ENCODE measurements around the gene DFFB. TPM values are rescaled to one million over a fixed set of nuclear protein-coding genes. Genes with fewer than 3 reads are reported as not detected.
"Not testable (repeated sequence)": the region's sequence is repeated elsewhere in the genome, so short reads cannot be mapped to it uniquely, and the experiment has no call there.

DFFB gene
- total RNA-seq, 1 donor from 2014 or later, result 45.4 TPM

DNA sequence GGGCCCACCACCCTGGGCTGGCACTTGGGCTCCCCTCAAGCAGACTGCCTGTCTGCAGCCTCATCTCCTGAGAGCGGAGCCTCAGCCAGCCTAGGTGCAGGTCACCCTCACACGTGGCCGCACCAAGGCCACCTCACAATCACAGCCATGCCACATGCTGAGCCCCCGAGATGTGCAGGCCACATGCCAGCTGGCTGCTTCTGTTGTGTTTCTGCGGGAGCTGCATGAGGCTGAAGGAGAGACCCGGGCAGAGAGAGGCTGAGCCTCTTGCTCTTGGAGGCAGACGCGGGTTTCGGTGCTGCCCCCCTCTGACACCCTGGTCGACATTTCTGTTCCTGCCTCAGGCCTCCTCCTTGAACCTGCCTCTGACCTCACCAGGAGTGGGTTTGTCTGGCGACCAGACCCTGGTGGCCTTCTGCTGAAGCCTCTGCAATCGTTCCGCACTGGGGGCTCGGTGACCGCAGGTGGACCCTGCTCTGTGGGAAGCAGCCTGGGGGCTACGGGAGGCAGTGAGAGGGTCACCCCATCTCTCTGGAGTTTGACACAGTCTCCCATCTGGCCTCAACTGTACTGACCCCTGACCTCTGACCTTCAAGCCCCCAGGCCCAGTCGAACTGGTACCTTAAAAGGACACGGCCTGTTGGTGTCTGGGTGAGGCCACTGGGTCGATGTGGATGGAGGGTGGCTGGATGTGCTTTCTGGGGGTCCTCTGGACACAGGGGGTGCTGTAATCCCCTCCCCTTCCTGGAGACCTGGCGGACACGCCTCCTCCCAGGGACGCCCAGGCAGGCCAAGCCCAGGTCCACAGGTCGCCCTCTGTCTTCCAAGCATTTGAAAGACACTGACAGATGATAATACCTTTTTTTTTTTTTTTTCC, 55.8 kb downstream of the DFFB start:
- DNase-seq (ENCODE audit: low spot score in 2 of 2), result no peak
- intact Hi-C loops (cut with DNase I), result no loop called here
- Histone ChIP-seq H3K4me3 (no peak overlapping the region), H3K4me1 (no peaks in the 10 kb centered on the region), H3K27me3 (peaks cover 12% of the 10 kb centered on the region), H3K9me3 (no peaks in the 10 kb centered on the region), H3K27ac (no peak overlapping the region), H3K36me3 (no peaks in the 10 kb centered on the region)
- TF ChIP-seq, protein P1, sequence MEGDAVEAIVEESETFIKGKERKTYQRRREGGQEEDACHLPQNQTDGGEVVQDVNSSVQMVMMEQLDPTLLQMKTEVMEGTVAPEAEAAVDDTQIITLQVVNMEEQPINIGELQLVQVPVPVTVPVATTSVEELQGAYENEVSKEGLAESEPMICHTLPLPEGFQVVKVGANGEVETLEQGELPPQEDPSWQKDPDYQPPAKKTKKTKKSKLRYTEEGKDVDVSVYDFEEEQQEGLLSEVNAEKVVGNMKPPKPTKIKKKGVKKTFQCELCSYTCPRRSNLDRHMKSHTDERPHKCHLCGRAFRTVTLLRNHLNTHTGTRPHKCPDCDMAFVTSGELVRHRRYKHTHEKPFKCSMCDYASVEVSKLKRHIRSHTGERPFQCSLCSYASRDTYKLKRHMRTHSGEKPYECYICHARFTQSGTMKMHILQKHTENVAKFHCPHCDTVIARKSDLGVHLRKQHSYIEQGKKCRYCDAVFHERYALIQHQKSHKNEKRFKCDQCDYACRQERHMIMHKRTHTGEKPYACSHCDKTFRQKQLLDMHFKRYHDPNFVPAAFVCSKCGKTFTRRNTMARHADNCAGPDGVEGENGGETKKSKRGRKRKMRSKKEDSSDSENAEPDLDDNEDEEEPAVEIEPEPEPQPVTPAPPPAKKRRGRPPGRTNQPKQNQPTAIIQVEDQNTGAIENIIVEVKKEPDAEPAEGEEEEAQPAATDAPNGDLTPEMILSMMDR (IDR thresholded peaks at IDR 0.05), result no peak

DNA sequence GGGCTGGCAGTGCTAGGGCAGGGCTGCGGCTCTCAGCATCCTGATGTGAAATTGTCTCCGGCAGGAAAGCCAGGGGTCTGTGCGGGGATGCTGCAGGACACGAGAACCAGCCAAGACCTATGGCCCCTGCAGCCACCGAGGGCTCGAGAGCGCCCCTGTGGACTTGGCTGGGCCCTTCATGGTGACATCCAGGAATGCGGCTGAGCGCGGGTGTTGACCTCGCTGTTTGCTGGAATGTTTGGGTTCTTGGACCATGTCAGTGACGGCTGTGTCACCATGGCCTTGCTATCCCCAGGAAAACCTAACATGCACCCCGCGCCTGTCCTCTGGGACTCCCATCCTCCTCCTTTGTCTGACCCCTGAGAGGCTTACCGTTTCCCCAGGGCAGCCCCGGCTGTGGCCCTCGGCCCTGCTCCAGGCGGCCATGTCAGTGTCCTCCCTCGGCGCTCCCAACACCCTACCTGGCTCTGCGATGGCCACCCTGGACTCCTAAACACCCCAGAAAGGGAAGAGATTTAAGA, 57.1 kb downstream of the DFFB start:
- no peaks in the 10 kb centered on the region for H3K4me1 ChIP-seq
- no peaks in the 10 kb centered on the region for H3K36me3 ChIP-seq
- no peak overlapping the region for H3K4me3 ChIP-seq
- TF ChIP-seq, protein P1 (IDR thresholded peaks at IDR 0.05), result no peak
- H3K27ac ChIP-seq, result no peak overlapping the region
- H3K9me3 ChIP-seq, result no peaks in the 10 kb centered on the region
- DNase-seq (ENCODE audit: low spot score in 2 of 2), result no peak
- H3K27me3 ChIP-seq, result peaks cover 12% of the 10 kb centered on the region
- intact Hi-C loops (cut with DNase I), result no loop called here

DNA sequence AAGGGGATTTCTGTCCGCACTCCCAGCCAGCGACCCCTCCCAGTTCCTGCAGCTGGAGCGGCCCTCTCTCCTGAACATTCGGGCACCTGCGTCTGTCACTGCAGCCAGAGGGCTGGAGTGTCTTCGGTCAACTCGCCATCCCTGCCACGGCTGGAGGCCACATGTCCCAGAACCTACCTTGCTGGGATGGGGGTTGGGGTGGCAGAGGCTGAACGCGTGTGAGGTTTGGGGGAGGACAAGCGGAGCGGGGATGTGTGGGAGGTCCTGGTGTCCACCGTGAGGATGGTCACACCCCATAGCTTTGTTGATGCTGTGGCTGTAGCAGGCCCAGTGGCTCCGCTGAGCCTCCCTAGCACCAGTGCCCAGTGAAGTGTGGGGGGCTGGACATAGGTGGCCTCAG, 57.6 kb downstream of the DFFB start:
- Histone ChIP-seq H3K4me3 (no peak overlapping the region), H3K4me1 (no peaks in the 10 kb centered on the region), H3K36me3 (no peaks in the 10 kb centered on the region), H3K27ac (no peak overlapping the region), H3K27me3 (peaks cover 12% of the 10 kb centered on the region), H3K9me3 (no peaks in the 10 kb centered on the region)
- no peak for DNase-seq (ENCODE audit: low spot score in 2 of 2)
- TF ChIP-seq, protein P1 (IDR thresholded peaks at IDR 0.05), result no peak
- intact Hi-C loops (cut with DNase I), result no loop called here

DNA sequence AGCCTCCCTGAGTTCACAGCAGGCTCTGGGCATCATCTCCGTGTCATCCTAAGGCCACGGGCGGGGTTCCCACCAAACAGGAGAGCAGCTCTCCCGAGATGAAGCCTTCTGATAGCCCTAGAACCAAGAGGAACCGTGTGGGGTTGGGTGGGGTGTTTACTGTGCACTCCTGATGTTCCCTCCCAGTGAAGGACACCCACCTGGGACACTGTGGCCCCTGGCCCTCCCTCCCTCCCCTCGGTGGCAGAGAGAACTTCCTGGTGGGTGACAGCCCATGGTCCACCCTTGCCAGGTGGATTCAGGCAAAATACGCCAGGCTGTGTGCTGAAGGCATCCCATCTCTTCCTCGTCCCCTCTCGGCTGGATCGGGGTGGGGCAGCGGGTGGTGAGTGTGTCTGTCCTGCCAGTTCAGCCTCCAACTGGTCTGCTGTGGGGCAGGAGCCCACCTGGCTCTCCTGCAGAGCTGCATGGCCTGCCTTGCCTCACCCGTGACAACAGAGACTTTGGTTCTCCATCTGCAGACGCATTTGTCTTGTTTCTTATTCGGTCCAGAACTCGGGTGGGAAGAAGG, 58.4 kb downstream of the DFFB start:
- H3K27me3 ChIP-seq, result peaks cover 9% of the 10 kb centered on the region
- intact Hi-C loops (cut with DNase I), result no loop called here
- H3K4me3 ChIP-seq, result no peak overlapping the region
- no peak overlapping the region for H3K27ac ChIP-seq
- TF ChIP-seq, protein P1 (IDR thresholded peaks at IDR 0.05), result no peak
- no peaks in the 10 kb centered on the region for H3K9me3 ChIP-seq
- H3K36me3 ChIP-seq, result no peaks in the 10 kb centered on the region
- H3K4me1 ChIP-seq, result no peaks in the 10 kb centered on the region
- no peak for DNase-seq (ENCODE audit: low spot score in 2 of 2)

DNA sequence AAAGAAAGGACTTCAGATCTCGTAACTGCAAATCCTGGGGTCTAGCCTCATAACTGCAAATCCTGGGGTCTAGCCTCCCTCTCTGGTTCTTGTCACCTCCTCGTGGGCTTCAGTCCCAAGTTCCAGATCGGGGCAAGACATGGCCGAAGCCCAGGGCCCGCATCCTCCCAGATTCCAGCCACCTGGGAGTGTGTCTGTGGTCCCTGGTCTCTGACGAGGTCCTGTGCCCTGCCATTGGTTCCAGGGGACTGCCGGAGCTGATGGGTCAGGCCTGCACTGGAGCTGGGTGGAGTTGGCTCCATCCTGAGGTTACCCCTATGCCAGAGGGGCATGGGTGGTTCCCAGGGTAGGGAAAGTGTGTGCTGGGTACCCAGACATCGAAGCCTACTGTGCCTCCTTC, 60.5 kb downstream of the DFFB start:
- TF ChIP-seq, protein P1 (IDR thresholded peaks at IDR 0.05), result no peak
- no peaks in the 10 kb centered on the region for H3K9me3 ChIP-seq
- no peak for DNase-seq (ENCODE audit: low spot score in 2 of 2)
- intact Hi-C loops (cut with DNase I), result no loop called here
- no peaks in the 10 kb centered on the region for H3K27me3 ChIP-seq
- H3K4me3 ChIP-seq, result no peak overlapping the region
- no peaks in the 10 kb centered on the region for H3K4me1 ChIP-seq
- H3K36me3 ChIP-seq, result no peaks in the 10 kb centered on the region
- H3K27ac ChIP-seq, result no peak overlapping the region

DNA sequence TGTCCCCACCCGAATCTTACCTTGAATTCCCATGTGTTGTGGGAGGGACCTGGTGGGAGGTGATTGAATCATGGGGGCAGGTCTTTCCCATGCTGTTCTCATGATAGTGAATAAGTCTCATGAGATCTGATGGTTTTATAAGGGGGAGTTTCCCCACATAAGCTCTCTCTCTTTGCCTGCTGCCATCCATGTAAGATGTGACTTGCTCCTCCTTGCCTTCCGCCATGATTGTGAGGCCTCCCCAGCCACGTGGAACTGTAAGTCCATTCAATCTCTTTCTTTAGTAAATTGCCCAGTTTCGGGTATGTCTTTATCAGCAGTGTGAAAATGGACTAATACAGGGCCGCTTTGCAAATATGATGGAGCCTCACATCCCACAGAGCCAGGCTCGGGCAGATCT, 61.1 kb downstream of the DFFB start:
- intact Hi-C loops (cut with DNase I); H3K4me1 ChIP-seq; H3K27me3 ChIP-seq: not testable (repeated sequence)

More for the DNA sequence above, 61.1 kb downstream of the DFFB start:
- not testable (repeated sequence) for H3K9me3 ChIP-seq; DNase-seq (ENCODE audit: low spot score in 2 of 2); H3K27ac ChIP-seq; H3K4me3 ChIP-seq; H3K36me3 ChIP-seq
